CD14-positive monocyte (primary cell): Measurements from ENCODE around the gene KCNC3. TPM values are rescaled to one million over a fixed set of nuclear protein-coding genes. Genes with fewer than 3 reads are reported as not detected.

ENCODE experiments used
- DNase-seq, 3 donors: peaks; one replicate each; pipeline ENCODE4 v3.0.0-alpha.2; 2011 to 2022
- H2AFZ ChIP-seq: 2 replicates; pipeline ENCODE4 v1.6.0; 2012; ENCODE audit warnings: mild to moderate bottlenecking, low read depth, low read length, inconsistent platforms; ENCODE audit not compliant: insufficient read depth, poor library complexity, severe bottlenecking
- H3K27ac ChIP-seq, 2 donors: 1 replicate in 1 of 2; 2 replicates in 1 of 2; pipeline ENCODE4 v1.5.1; 2012 to 2013; ENCODE audit warnings: low read length in 2 of 2, control low read depth in 1 of 2, inconsistent platforms in 1 of 2, low read depth in 1 of 2, mild to moderate bottlenecking in 1 of 2
- H3K27me3 ChIP-seq, 2 donors: one replicate each; pipeline versions ENCODE4 v1.6.0 to v1.6.1; 2011 to 2013; ENCODE audit warnings: low read length in 2 of 2; ENCODE audit not compliant: control insufficient read depth in 2 of 2, insufficient read depth in 2 of 2
- H3K36me3 ChIP-seq, 2 donors: replicated peaks in 1 of 2; 1 replicate in 1 of 2; 2 replicates in 1 of 2; pipeline versions ENCODE4 v1.5.1 to v1.6.1; 2012 to 2013; ENCODE audit warnings: low read length in 2 of 2, control low read depth in 1 of 2, inconsistent platforms in 1 of 2, mild to moderate bottlenecking in 1 of 2; ENCODE audit not compliant: insufficient read depth in 2 of 2, control insufficient read depth in 1 of 2
- H3K4me1 ChIP-seq, 2 donors: 1 replicate in 1 of 2; 2 replicates in 1 of 2; pipeline versions ENCODE4 v1.5.1 to v1.6.1; 2012 to 2013; ENCODE audit warnings: low read length in 2 of 2, control low read depth in 1 of 2, inconsistent platforms in 1 of 2, mild to moderate bottlenecking in 1 of 2, moderate library complexity in 1 of 2; ENCODE audit not compliant: insufficient read depth in 2 of 2, control insufficient read depth in 1 of 2
- H3K4me2 ChIP-seq: replicated peaks from 2 replicates; pipeline ENCODE3; 2012; ENCODE audit warnings: low read length, moderate library complexity, mild to moderate bottlenecking; ENCODE audit not compliant: poor library complexity, severe bottlenecking; ENCODE audit errors: extremely low read depth
- H3K4me3 ChIP-seq, 3 experiments: fragments of 200-600 bp in 1 of 3; sonication (generic) in 1 of 3; replicated peaks in 1 of 3; 1 replicate in 2 of 3; 2 replicates in 1 of 3; pipeline ENCODE4 v1.5.1; 2011 to 2013; ENCODE audit warnings: low read length in 3 of 3, mild to moderate bottlenecking in 3 of 3, control low read depth in 2 of 3, low read depth in 2 of 3, inconsistent platforms in 1 of 3, moderate library complexity in 1 of 3
- H3K79me2 ChIP-seq: 2 replicates; pipeline ENCODE4 v1.6.0; 2012; ENCODE audit warnings: mild to moderate bottlenecking, control low read depth, inconsistent platforms, low read length, moderate library complexity; ENCODE audit not compliant: insufficient read depth
- H3K9ac ChIP-seq: 2 replicates; pipeline ENCODE4 v1.6.0; 2017; ENCODE audit warnings: low read length, mild to moderate bottlenecking; ENCODE audit not compliant: insufficient read depth, poor library complexity, severe bottlenecking
- H3K9me3 ChIP-seq, 2 donors: replicated peaks in 1 of 2; 1 replicate in 1 of 2; 2 replicates in 1 of 2; pipeline versions ENCODE4 v1.5.1 to v1.6.1; 2012 to 2013; ENCODE audit warnings: low read length in 2 of 2, control low read depth in 1 of 2; ENCODE audit not compliant: control insufficient read depth in 1 of 2, insufficient read depth in 1 of 2
- H4K20me1 ChIP-seq: 2 replicates; pipeline ENCODE4 v1.6.0; 2012; ENCODE audit warnings: mild to moderate bottlenecking, low read length, control low read depth, moderate library complexity; ENCODE audit not compliant: insufficient read depth
- H3K27ac Mint-ChIP-seq, 7 donors: one replicate each; pipeline ENCODE4 v1.8.0; 2020; ENCODE audit warnings: mild to moderate bottlenecking in 7 of 7, mixed read lengths in 7 of 7, moderate library complexity in 6 of 7, inconsistent platforms in 2 of 7
- H3K27me3 Mint-ChIP-seq, 3 donors: one replicate each; pipeline ENCODE4 v1.8.0; 2021 to 2022; ENCODE audit warnings: low read depth in 3 of 3, mild to moderate bottlenecking in 3 of 3, mixed read lengths in 3 of 3, moderate library complexity in 3 of 3, inconsistent platforms in 1 of 3
- H3K36me3 Mint-ChIP-seq, 2 donors: one replicate each; pipeline ENCODE4 v1.8.0; 2020; ENCODE audit warnings: mixed read lengths in 2 of 2, inconsistent platforms in 1 of 2, mild to moderate bottlenecking in 1 of 2
- H3K4me1 Mint-ChIP-seq: one replicate; pipeline ENCODE4 v1.8.0; 2020; ENCODE audit warnings: mild to moderate bottlenecking, mixed read lengths
- H3K4me3 Mint-ChIP-seq, 2 donors: one replicate each; pipeline ENCODE4 v1.8.0; 2020; ENCODE audit warnings: mild to moderate bottlenecking in 2 of 2, mixed read lengths in 2 of 2, moderate library complexity in 1 of 2
- H3K9me3 Mint-ChIP-seq, 7 donors: one replicate each; pipeline ENCODE4 v1.8.0; 2020 to 2022; ENCODE audit warnings: mixed read lengths in 7 of 7, mild to moderate bottlenecking in 6 of 7, moderate library complexity in 6 of 7, inconsistent platforms in 2 of 7
- CTCF ChIP-seq: fragments of 200-600 bp; IDR thresholded peaks from one replicate; pipeline ENCODE4 v1.8.0; 2022; ENCODE audit warnings: antibody characterized with exemption, mild to moderate bottlenecking
- WGBS: methylation state at CpG from one replicate; pipeline ENCODE4 v1.1.5; 2013; ENCODE audit warnings: missing lambda C conversion rate; ENCODE audit not compliant: insufficient coverage; 5-methylcytosine and 5-hydroxymethylcytosine counted together
- intact Hi-C, 2 donors: fragments of 100-400 bp; cut with micrococcal nuclease; formaldehyde crosslinking; loops; one replicate each; pipeline versions ENCODE4 v1.15.0 to v1.15.1; 2023
- polyA plus RNA-seq, 3 donors: library from polyadenylated mRNA; depleted of rRNA in 1 of 3; unstranded in 2 of 3; stranded (reverse) in 1 of 3; fragments of 300-500 nt in 2 of 3; fragments of >200 nt in 1 of 3; fragmentation: Illumina TruSeq in 2 of 3; gene quantifications; 1 replicate in 2 of 3; 2 replicates in 1 of 3; pipeline ENCODE4 v1.2.3, GENCODE V29; 2012 to 2021

Gene KCNC3
- polyA plus RNA-seq, 3 donors = 0.04 to 23.6 TPM; not detected in 1

- H4K20me1 ChIP-seq = no peaks in the 10 kb centered on the region
- H3K36me3 Mint-ChIP-seq = no peaks in the 10 kb centered on the region
- no peak overlapping the region for H3K4me3 Mint-ChIP-seq
- peak; percentile 6 to 44 (median 11) for DNase-seq
- no peaks in the 10 kb centered on the region for H3K36me3 ChIP-seq
- no peak overlapping the region for H3K9ac ChIP-seq
- no peak overlapping the region for H3K4me2 ChIP-seq
- intact Hi-C loops = no loop called here
- WGBS = 74% methylated on average over 3 of the region's 10 CpGs
- no peaks in the 10 kb centered on the region for H3K27me3 ChIP-seq
- no peak overlapping the region for H3K4me3 ChIP-seq
- peak overlapping the region in 2 of 7 donors; percentile 18 to 25 for H3K27ac Mint-ChIP-seq
- H3K4me1 Mint-ChIP-seq = no peaks in the 10 kb centered on the region
- no peaks in the 10 kb centered on the region for H3K4me1 ChIP-seq
- peaks cover 13 to 29% (median 21%) of the 10 kb centered on the region in 3 donors for H3K27me3 Mint-ChIP-seq
- no peak overlapping the region for H2AFZ ChIP-seq
- peaks cover 0 to 4% (median 0%) of the 10 kb centered on the region in 7 donors for H3K9me3 Mint-ChIP-seq
- no peaks in the 10 kb centered on the region for H3K9me3 ChIP-seq
- no peaks in the 10 kb centered on the region for H3K79me2 ChIP-seq
- H3K27ac ChIP-seq = no peak overlapping the region
- no peak for TF ChIP-seq CTCF
Measured at GRCh38 chr19:50300814-50301606, 28.2 kb downstream of the KCNC3 start.

- Histone ChIP-seq H3K9ac (no peak overlapping the region), H3K27me3 (no peaks in the 10 kb centered on the region), H4K20me1 (no peaks in the 10 kb centered on the region), H3K79me2 (no peaks in the 10 kb centered on the region), H2AFZ (no peak overlapping the region), H3K36me3 (no peaks in the 10 kb centered on the region), H3K4me2 (no peak overlapping the region), H3K9me3 (no peaks in the 10 kb centered on the region), H3K4me3 (no peak overlapping the region), H3K4me1 (no peaks in the 10 kb centered on the region), H3K27ac (no peak overlapping the region)
- no peak for DNase-seq
- H3K4me3 Mint-ChIP-seq = no peak overlapping the region
- intact Hi-C loops = no loop called here
- 100% methylated on average over 1 of the region's 2 CpGs for WGBS
- peaks cover 0 to 4% (median 0%) of the 10 kb centered on the region in 7 donors for H3K9me3 Mint-ChIP-seq
- H3K4me1 Mint-ChIP-seq = no peaks in the 10 kb centered on the region
- peaks cover 10 to 23% (median 19%) of the 10 kb centered on the region in 3 donors for H3K27me3 Mint-ChIP-seq
- no peaks in the 10 kb centered on the region for H3K36me3 Mint-ChIP-seq
- H3K27ac Mint-ChIP-seq = no peak overlapping the region
- TF ChIP-seq CTCF = no peak
Measured at GRCh38 chr19:50300051-50300450, 29.1 kb downstream of the KCNC3 start.
